Measurements from ENCODE around the gene TIMM50.
A peak's percentile ranks its signal among the peaks of the same experiment; 100 is the strongest.

The TIMM50 gene

DNA sequence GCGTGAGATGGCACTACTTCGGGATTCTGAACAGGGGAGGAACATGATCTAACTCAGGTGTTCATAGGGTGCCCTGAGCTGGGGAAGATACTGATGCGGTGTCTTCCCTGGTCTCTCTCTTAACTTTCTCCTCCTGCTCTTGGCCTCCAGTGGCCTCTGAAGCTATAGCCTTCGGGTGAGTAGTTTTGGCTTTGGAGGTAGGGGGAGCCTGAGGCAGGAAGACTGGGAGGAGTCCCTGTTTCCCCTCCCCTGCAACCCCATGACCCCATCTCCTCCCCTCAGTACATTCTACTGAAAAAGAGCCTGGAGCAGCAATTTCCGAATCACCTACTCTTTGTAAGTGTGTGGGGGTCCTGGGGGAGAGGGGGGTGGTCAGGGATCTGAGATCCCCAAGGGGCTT lies 37.8 kb downstream of the TIMM50 start:
- TF ChIP-seq, protein P1, sequence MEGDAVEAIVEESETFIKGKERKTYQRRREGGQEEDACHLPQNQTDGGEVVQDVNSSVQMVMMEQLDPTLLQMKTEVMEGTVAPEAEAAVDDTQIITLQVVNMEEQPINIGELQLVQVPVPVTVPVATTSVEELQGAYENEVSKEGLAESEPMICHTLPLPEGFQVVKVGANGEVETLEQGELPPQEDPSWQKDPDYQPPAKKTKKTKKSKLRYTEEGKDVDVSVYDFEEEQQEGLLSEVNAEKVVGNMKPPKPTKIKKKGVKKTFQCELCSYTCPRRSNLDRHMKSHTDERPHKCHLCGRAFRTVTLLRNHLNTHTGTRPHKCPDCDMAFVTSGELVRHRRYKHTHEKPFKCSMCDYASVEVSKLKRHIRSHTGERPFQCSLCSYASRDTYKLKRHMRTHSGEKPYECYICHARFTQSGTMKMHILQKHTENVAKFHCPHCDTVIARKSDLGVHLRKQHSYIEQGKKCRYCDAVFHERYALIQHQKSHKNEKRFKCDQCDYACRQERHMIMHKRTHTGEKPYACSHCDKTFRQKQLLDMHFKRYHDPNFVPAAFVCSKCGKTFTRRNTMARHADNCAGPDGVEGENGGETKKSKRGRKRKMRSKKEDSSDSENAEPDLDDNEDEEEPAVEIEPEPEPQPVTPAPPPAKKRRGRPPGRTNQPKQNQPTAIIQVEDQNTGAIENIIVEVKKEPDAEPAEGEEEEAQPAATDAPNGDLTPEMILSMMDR (IDR thresholded peaks at IDR 0.05; ENCODE audit: low read length, missing control alignments), result no peak
- no peak overlapping the region for H3K4me3 ChIP-seq (replicated peaks; ENCODE audit: low read depth, low read length)
- DNase-seq (ENCODE audit: low read depth), result no peak

DNA sequence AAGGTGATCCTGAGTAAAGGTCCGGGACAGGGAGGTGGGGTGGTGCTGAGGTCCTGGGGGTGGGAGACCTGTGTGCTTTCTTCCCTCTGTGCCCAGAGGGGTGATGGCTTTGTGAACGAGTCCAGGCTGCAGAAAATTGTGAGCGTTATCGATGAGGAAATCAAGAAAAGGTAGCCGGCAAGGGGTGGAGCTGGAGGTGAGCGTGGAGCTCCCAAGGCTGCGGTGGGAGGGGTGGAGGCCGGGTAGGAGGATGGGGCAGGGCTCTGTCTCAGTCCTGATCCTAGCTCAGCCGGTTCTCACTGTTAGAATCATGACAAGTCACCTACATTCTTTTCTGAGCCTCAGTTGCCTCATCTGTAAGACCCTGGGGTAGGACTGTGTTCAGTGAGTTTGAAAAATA lies 38.3 kb downstream of the TIMM50 start:
- DNase-seq (ENCODE audit: low read depth), result no peak

DNA sequence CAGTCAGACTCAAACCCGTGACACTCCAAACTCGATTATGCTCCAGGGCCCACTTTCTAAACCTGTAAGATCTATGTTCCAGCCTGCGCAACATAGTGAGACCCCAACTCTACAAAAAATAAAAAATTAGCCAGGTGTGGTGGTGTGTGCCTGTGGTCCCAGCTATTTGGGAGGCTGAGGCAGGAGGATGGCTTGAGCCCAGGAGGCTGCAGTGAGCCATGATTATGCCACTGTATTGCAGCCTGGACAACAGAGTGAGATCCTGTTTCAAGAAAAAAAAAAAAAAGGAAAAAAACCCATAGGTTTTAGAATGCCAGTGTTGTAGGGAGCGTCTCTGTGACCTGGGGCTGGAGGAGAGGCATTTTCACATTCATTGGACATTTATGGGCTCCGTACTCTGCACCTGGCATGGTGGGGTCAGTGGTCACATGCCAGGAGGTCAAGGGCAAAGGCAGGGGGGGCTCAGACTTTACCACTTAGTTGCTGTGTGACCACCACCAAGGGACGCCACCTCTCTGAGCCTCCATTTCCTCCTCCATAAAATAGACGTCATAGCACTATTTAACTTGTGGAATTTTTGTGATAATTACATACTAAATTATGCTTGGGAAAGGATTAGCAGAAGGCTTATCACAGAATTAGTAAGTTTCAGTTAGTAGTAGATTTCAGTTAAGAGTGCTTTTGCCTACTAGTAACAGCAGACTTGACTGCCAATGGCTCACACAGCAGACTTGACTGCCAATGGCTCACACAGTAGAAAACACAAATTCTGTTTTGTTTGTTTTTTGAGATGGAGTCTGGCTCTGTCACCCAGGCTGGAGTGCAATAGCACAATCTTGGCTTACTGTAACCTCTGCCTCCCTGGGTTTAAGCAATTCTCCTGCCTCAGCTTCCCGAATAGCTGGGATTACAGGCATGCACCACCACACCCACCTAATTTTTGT lies 40.2 kb downstream of the TIMM50 start:
- TF ChIP-seq, protein P1 (IDR thresholded peaks at IDR 0.05; ENCODE audit: low read length, missing control alignments), result no peak
- no peak for DNase-seq (ENCODE audit: low read depth)
- no peak overlapping the region for H3K4me3 ChIP-seq (replicated peaks; ENCODE audit: low read depth, low read length)

More for the DNA sequence above, 38.3 kb downstream of the TIMM50 start:
- H3K4me3 ChIP-seq (replicated peaks; ENCODE audit: low read depth, low read length), result no peak overlapping the region
- TF ChIP-seq, protein P1 (IDR thresholded peaks at IDR 0.05; ENCODE audit: low read length, missing control alignments), result no peak

DNA sequence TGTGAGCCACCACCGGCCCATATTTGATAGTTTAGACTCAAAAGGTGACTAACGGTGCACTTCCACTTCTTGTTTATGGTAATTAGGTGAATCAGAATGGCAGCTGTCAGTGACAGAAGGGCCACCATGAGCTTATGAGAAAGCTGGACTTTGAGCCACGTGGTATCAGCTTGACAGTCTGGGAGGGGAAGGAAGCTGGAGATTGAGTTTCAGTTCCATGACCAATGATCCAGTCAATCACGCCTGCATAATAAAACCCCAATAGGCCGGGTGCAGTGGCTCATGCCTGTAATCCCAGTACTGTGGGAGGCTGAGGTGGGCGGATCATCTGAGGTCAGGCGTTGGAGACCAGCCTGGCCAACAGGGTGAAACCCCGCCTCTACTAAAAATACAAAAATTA lies 43.9 kb downstream of the TIMM50 start:
- no peak for DNase-seq (ENCODE audit: low read depth)
- H3K4me3 ChIP-seq (replicated peaks; ENCODE audit: low read depth, low read length), result no peak overlapping the region
- TF ChIP-seq, protein P1 (IDR thresholded peaks at IDR 0.05; ENCODE audit: low read length, missing control alignments), result no peak

DNA sequence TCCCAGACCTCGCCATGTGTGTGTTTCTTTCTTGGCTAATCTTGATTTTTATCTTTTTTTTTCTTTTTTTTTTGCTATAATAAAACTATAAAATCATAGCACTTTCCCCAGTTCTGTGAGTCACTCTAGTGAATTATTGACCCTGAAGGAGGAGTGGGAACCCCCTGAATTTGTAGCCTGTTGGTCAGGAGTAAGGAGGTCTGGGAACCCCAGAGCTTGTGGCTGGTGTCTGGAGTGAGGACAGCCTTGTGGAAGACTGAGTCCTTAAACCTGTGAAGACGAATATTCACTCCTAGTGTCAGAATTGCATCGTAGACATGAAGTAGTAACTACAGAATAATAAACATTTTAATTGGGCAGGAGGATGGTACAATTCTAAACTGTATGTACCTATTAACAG lies 44.6 kb downstream of the TIMM50 start:
- DNase-seq (ENCODE audit: low read depth), result no peak
- TF ChIP-seq, protein P1 (IDR thresholded peaks at IDR 0.05; ENCODE audit: low read length, missing control alignments), result no peak
- H3K4me3 ChIP-seq (replicated peaks; ENCODE audit: low read depth, low read length), result no peak overlapping the region

DNA sequence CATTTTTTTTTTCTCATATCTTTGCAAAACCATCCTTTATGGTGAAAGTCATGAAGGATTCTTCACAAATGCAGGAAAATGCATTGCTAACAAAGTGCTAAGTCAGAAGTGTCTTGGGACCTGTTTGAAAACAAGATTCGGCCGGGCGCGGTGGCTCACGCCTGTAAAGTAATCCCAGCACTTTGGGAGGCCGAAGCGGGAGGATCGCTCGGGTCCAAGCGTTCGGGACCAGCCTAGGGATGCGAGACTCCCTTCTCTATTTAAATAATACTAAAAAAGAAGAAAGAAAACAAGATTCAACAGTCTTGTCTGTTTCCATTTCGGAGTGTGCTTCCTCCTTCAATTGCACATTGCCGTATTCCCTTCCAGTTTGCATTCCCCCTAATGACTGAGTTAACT lies 51.2 kb downstream of the TIMM50 start:
- TF ChIP-seq, protein P1 (IDR thresholded peaks at IDR 0.05; ENCODE audit: low read length, missing control alignments), result no peak
- DNase-seq (ENCODE audit: low read depth), result no peak
- H3K4me3 ChIP-seq (replicated peaks; ENCODE audit: low read depth, low read length), result peak overlapping the region; percentile 88

Measured in fibroblast of pulmonary artery (primary cell).